Activated naive CD4-positive, alpha-beta T cell treated with anti-CD3 and anti-CD28 coated beads, Interleukin-2, amount 50 U/mL, for 72 hours (primary cell): ENCODE measurements around the gene PUS7. TPM values are rescaled to one million over a fixed set of nuclear protein-coding genes. Genes with fewer than 3 reads are reported as not detected.
"Not testable (repeated sequence)": the region's sequence is repeated elsewhere in the genome, so short reads cannot be mapped to it uniquely, and the experiment has no call there.

ENCODE experiments used
- ATAC-seq, 2 donors: fragments of 150-1000 bp; cut with Tn5 transposase; 2 replicates each; pipeline ENCODE4 v1.10.0; 2021; ENCODE audit warnings: mild to moderate bottlenecking in 2 of 2, moderate library complexity in 2 of 2
- DNase-seq, 2 donors: peaks; one replicate each; pipeline ENCODE4 v3.0.0; 2021 to 2022; ENCODE audit warnings: low spot score in 2 of 2
- H3K27ac Mint-ChIP-seq, 2 donors: one replicate each; pipeline ENCODE4 v1.8.0; 2022; ENCODE audit warnings: mild to moderate bottlenecking in 2 of 2, mixed read lengths in 2 of 2
- H3K36me3 Mint-ChIP-seq, 2 donors: one replicate each; pipeline ENCODE4 v1.8.0; 2022; ENCODE audit warnings: mixed read lengths in 2 of 2
- H3K9me3 Mint-ChIP-seq, 2 donors: one replicate each; pipeline ENCODE4 v1.8.0; 2022; ENCODE audit warnings: mixed read lengths in 2 of 2
- total RNA-seq, 2 donors: library from RNA; stranded (reverse); gene quantifications; one replicate each; pipeline ENCODE4 v1.2.3, GENCODE V29; 2022

The PUS7 gene
- total RNA-seq, 2 donors from 2014 or later = 8.0 to 32.3 TPM

DNA sequence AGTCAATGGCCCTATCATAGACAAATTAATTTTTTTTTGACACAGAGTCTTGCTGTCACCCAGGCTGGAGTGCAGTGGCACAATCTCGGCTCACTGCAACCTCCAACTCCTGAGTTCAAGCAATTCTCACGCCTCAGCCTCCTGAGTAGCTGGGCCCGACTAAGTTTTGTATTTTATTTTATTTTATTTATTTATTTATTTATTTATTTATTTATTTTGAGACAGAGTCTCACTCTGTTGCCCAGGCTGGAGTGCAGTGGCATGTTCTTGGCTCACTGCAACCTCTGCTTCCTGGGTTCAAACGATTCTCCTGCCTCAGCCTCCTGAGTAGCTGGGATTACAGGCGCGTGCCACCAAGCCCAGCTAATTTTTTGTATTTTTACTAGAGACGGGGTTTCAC lies 6.5 kb downstream of the PUS7 start:
- not testable (repeated sequence) for ATAC-seq, DNase-seq, H3K27ac Mint-ChIP-seq, H3K9me3 Mint-ChIP-seq
- H3K36me3 Mint-ChIP-seq = peaks cover 7 to 30% of the 10 kb centered on the region in 2 donors

DNA sequence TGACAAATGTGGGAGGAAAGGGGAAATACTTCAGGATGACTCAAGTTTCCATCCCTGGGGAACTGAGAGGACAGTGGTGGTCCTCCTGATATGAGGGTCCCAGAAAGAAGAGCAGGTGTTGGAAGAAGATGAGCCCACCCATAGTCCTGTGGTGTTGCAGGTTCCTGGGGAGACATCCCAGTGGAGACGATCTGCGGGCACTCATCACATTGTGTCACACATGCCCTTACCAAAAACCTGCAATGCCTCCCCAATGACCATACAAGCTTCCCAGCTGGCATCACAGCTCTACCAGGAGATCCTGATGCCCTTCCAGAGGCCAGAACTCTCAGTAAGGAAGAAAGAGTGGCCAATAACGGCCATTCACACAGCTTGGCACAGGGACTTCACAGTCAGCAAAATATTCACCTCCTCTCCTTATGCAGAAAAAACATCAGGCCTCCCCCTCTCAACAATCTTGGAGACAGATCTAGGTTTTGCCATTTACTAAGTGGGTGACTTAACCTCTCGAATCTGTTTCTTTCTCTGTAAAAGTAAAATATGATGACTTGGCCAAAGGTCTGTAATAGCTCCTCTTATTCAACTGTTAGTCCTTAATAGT lies 9.0 kb downstream of the PUS7 start:
- Mint-ChIP-seq H3K36me3 (peaks cover 4 to 24% of the 10 kb centered on the region in 2 donors), H3K9me3 (no peaks in the 10 kb centered on the region), H3K27ac (peak overlapping the region; percentile 63 to 90)
- DNase-seq (no peak), ATAC-seq (no peak)

- Mint-ChIP-seq H3K27ac (peak overlapping the region; percentile 63 to 90), H3K9me3 (no peaks in the 10 kb centered on the region), H3K36me3 (peaks cover 5 to 26% of the 10 kb centered on the region in 2 donors)
- DNase-seq (no peak), ATAC-seq (peak; percentile 56)
Measured at GRCh38 chr7:105512415-105512814, 9.7 kb downstream of the PUS7 start.

- Mint-ChIP-seq H3K9me3 (no peaks in the 10 kb centered on the region), H3K27ac (no peak overlapping the region), H3K36me3 (peaks cover 14 to 17% of the 10 kb centered on the region in 2 donors)
- ATAC-seq = no peak
- DNase-seq = no peak
Measured at GRCh38 chr7:105502173-105502572, 19.9 kb downstream of the PUS7 start.

DNA sequence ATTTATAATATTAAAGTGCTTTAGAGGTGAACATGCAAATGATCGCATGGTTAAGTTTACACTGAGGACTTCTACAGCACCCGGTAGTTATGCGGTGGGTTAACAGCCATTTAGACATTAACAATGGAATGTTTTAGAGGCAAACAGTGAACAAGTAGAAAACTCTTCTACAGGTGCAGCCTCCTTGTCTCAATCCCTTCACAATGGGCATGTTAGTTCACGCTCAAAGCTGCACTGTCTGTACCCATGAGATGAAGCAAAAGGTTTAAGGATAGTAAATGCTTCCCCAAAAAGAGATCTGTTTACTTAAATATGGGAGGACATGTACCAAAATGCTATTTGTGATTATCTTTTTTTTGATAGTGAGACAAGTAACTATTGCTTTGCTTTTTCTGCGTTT lies 25.1 kb downstream of the PUS7 start:
- DNase-seq (no peak), ATAC-seq (no peak)
- no peak overlapping the region for H3K27ac Mint-ChIP-seq
- H3K36me3 Mint-ChIP-seq = peaks cover 0 to 8% of the 10 kb centered on the region in 2 donors
- H3K9me3 Mint-ChIP-seq = no peaks in the 10 kb centered on the region

- Mint-ChIP-seq H3K9me3 (no peaks in the 10 kb centered on the region), H3K27ac (no peak overlapping the region), H3K36me3 (peaks cover 0 to 8% of the 10 kb centered on the region in 2 donors)
- ATAC-seq = no peak
- DNase-seq = no peak
Measured at GRCh38 chr7:105496521-105496920, 25.6 kb downstream of the PUS7 start.

DNA sequence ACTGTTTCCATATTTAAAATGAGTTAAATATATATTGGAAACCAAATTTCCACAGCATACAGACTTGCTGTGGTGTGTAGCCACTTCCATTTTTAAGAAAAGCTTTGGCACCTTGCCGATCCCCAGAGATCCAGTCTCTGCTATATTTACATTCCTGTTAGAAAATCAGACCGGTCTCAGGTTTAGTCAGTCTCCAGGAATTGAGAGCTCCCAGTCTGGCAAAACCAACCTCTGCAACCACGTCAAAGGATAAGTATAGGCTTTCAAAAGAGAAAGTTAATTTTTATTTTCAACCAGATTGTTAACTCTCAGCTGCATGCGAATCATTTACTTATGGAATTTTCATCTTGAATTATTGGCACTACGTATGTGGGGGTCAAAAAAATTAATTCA lies 28.2 kb downstream of the PUS7 start:
- Mint-ChIP-seq H3K9me3 (no peaks in the 10 kb centered on the region), H3K27ac (no peak overlapping the region), H3K36me3 (peaks cover 0 to 1% of the 10 kb centered on the region in 2 donors)
- DNase-seq (no peak), ATAC-seq (no peak)

DNA sequence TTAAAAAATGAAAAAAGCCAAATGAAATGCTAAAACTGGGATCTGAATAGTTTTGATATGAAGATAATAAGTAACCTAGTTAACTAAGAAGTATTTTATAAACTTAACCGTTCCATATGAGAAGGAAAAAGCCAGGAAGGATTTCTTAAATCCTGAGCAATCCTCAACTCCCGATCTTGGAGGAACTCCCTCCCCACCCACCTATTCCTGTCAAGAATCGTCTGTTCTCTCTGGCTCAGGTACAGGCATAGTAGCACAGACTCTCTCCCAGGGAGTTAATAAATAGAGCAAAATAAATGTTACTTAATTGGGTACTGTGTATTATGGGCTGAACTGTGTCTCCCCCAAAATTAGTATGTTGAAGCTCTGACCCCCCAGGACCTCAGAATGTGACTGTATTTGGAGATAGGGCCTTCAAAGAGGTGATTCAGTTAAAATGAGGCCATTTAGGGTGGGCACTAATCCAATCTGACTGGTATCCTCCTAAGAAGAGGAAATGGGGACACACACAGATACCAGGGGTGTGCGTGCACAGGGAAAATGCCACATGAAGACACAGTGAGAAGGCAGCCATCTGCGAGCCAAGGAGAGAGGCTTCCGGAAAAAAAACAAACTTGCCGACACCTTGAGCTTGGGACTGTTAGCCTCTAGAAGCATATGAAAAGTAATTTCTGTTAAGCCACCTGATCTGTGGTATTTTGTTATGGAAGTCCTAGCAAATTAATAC lies 28.7 kb downstream of the PUS7 start:
- DNase-seq (no peak), ATAC-seq (no peak)
- Mint-ChIP-seq H3K9me3 (no peaks in the 10 kb centered on the region), H3K36me3 (no peaks in the 10 kb centered on the region), H3K27ac (no peak overlapping the region)

DNA sequence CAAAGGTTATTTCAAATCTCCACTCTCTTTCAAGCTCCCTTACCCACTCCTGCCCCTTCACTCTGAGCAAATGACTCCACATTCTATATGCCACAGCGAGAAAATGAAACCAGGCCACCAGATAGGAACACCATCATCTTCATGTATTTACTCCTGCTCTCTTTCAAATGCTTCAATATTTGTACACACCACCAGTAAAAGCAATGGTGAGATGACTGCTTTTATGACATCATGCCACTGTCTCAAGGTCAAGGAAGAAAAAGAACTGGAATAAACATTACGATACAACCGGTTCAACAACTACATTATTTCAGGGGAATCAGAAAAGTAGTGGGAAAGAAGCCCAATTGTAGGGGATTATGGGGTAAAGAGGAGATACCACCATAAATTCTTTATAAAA lies 32.7 kb downstream of the PUS7 start:
- DNase-seq (no peak), ATAC-seq (no peak)
- peaks cover 4 to 6% of the 10 kb centered on the region in 2 donors for H3K36me3 Mint-ChIP-seq
- no peaks in the 10 kb centered on the region for H3K9me3 Mint-ChIP-seq
- no peak overlapping the region for H3K27ac Mint-ChIP-seq

DNA sequence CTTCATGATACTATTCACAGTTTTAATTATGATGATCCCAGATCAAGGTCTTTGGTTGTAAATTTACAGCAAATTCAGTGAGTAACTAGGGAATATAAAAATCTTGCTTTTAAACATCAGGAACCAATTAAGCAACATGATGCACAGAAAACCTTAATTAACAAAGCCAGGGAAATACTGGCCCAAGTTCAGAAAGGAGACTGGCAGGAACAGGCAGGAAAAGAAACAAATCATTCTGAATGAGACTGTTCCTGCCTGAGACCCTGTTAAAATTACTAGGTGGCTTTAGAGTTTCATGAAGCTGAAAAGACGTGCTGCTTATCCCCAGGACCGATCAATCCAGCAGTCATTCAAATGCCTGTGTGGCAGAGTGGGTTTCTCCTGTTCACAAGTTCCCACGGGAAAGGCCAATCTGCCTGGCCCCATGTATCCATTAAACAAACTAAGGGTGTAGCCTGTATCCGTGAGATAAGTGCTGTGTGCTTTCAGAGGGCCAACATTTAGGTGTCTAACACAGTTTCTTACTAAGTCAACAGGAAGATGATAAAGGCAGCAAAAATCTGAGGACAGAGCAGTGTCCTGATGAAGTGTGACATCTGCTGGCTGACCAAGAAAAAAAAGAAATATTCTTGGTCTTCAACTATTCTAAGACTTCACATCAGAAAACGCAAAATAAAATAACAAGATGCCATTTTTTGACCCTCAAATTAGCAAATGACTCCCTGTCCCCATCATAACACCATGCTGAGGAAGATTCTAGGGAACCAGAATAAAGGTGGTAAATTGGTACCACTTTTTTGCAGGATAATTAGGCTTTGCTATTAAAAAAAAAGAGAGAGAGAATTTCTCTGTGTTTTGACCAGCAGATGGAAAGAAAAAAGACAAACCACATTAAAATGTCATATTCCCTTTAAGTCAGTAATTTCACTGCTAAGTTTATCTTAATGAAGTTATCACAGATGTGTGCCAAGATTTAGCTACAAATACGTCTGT lies 34.2 kb downstream of the PUS7 start:
- DNase-seq (no peak), ATAC-seq (no peak)
- no peak overlapping the region for H3K27ac Mint-ChIP-seq
- H3K9me3 Mint-ChIP-seq = no peaks in the 10 kb centered on the region
- H3K36me3 Mint-ChIP-seq = peaks cover 4 to 6% of the 10 kb centered on the region in 2 donors

GRCh38 chr7:105480931-105481330 lies 41.1 kb downstream of the PUS7 start:
- H3K27ac Mint-ChIP-seq = no peak overlapping the region

GRCh38 chr7:105478606-105479005 lies 43.5 kb downstream of the PUS7 start:
- no peak for ATAC-seq
- no peak for DNase-seq
- no peaks in the 10 kb centered on the region for H3K9me3 Mint-ChIP-seq
- no peak overlapping the region for H3K27ac Mint-ChIP-seq
- peaks cover 21 to 36% of the 10 kb centered on the region in 2 donors for H3K36me3 Mint-ChIP-seq

More at GRCh38 chr7:105480931-105481330, 41.1 kb downstream of the PUS7 start:
- DNase-seq = no peak
- no peak for ATAC-seq
- Mint-ChIP-seq H3K9me3 (no peaks in the 10 kb centered on the region), H3K36me3 (peaks cover 21 to 36% of the 10 kb centered on the region in 2 donors)

GRCh38 chr7:105477908-105478307 lies 44.2 kb downstream of the PUS7 start:
- no peak for DNase-seq
- Mint-ChIP-seq H3K9me3 (no peaks in the 10 kb centered on the region), H3K36me3 (peaks cover 21 to 36% of the 10 kb centered on the region in 2 donors), H3K27ac (no peak overlapping the region)
- no peak for ATAC-seq

DNA sequence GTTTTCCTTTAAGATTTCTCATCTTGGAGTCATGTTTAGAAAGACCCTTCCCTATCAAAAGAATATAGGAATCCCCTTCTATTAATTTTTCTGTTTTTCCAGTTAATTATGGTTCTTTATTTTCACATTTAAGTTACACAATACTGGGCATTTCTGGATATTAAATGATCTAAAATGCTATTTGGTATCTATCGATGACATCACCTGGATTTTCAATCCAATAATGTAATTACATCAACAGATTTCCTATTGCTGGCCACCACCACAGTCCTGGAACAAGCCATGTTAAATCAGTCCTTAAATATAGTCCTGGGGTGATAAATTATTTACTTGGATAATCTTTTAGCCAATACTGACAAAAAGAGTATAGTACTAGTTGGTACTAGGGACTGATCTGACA lies 48.0 kb downstream of the PUS7 start:
- Mint-ChIP-seq H3K36me3 (peaks cover 2 to 25% of the 10 kb centered on the region in 2 donors), H3K27ac (no peak overlapping the region), H3K9me3 (no peaks in the 10 kb centered on the region)
- DNase-seq (no peak), ATAC-seq (no peak)

DNA sequence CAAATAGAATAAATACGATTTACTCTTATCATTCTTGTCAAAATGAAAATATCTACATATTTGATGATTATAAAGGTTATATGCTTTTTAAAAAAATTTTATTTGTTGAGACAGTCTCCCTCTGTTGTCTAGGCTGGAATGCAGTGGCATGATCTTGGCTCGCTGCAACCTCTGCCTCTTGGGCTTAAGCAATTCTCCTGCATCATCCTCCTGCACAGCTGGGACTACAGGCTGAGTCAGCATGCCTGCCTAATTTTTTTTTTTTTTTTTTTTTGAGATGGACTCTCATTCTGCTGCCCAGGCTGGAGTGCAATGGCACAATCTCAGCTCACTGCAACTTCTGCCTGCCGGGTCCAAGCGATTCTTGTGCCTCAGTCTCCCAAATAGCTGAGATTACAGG lies 48.9 kb downstream of the PUS7 start:
- no peak for ATAC-seq
- no peaks in the 10 kb centered on the region for H3K9me3 Mint-ChIP-seq

GRCh38 chr7:105470846-105471245 lies 51.2 kb downstream of the PUS7 start:
- Mint-ChIP-seq H3K9me3 (no peaks in the 10 kb centered on the region), H3K36me3 (peaks cover 0 to 12% of the 10 kb centered on the region in 2 donors), H3K27ac (no peak overlapping the region)
- ATAC-seq (no peak), DNase-seq (no peak)

More for the DNA sequence above, 48.9 kb downstream of the PUS7 start:
- H3K27ac Mint-ChIP-seq = no peak overlapping the region
- H3K36me3 Mint-ChIP-seq = peaks cover 0 to 17% of the 10 kb centered on the region in 2 donors
- no peak for DNase-seq

DNA sequence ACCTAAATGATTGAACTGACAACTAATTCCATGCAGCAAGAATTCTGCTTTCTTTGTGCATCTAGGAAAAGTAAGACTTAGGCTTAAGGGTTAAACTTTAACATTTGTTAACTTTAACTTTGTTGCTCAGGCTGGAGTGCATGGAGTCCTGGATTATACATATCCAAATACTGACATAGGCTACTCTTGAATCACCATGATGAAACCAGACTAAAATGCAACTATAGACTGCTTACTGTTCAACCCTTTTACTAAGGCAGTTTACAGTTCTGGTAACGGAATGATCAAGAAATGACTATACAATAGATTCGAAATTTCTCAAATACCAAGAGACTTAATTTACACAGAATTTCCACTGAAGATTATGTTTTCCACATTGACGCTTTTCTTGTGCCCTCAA lies 52.0 kb downstream of the PUS7 start:
- ATAC-seq (no peak), DNase-seq (no peak)
- peaks cover 0 to 12% of the 10 kb centered on the region in 2 donors for H3K36me3 Mint-ChIP-seq
- H3K9me3 Mint-ChIP-seq = no peaks in the 10 kb centered on the region
- no peak overlapping the region for H3K27ac Mint-ChIP-seq
